H1 (cell line): Measurements from ENCODE around the gene TEX9. TPM values are rescaled to one million over a fixed set of nuclear protein-coding genes. Genes with fewer than 3 reads are reported as not detected.

Source experiments
- CTCF ChIA-PET: fragments of 300-600 bp; sonication (Branson Sonifier 250); formaldehyde crosslinking; loops from one replicate; lab custom pipeline; 2021; ENCODE audit not compliant: partially characterized antibody; lab: Charles Lee
- POLR2A ChIA-PET: fragments of 300-600 bp; sonication (Branson Sonifier 250); formaldehyde crosslinking; loops from one replicate; lab custom pipeline; 2021; ENCODE audit warnings: inconsistent platforms; ENCODE audit not compliant: partially characterized antibody; lab: Charles Lee
- DNase-seq, 2 experiments: peaks; one replicate each; pipeline versions ENCODE4 v3.0.0 to v3.0.0-alpha.2; 2010 to 2022; ENCODE audit warnings: low spot score in 2 of 2, low read depth in 1 of 2, mixed read lengths in 1 of 2
- FAIRE-seq: peaks from 2 replicates; lab custom pipeline; 2011; peaks lifted over from hg19 to GRCh38; lab: Jason Lieb, UNC
- H2AFZ ChIP-seq: 2 replicates; pipeline ENCODE4 v1.8.1; 2012; ENCODE audit warnings: low read length, inconsistent platforms
- H2AK5ac ChIP-seq: 2 replicates; pipeline ENCODE4 v1.6.1; 2013; ENCODE audit warnings: low read depth, low read length
- H2BK120ac ChIP-seq: replicated peaks from 2 replicates; pipeline ENCODE3; 2013; ENCODE audit warnings: low read depth, low read length, inconsistent platforms
- H2BK12ac ChIP-seq: 2 replicates; pipeline ENCODE4 v1.6.1; 2013; ENCODE audit warnings: low read depth, low read length
- H2BK15ac ChIP-seq: 2 replicates; pipeline ENCODE4 v1.6.1; 2013; ENCODE audit warnings: low read length
- H2BK20ac ChIP-seq: 2 replicates; pipeline ENCODE4 v1.6.1; 2013; ENCODE audit warnings: low read length
- H2BK5ac ChIP-seq: 2 replicates; pipeline ENCODE4 v1.6.1; 2013; ENCODE audit warnings: low read depth, low read length
- H3K14ac ChIP-seq: 2 replicates; pipeline ENCODE4 v1.6.1; 2013; ENCODE audit warnings: inconsistent platforms; ENCODE audit not compliant: insufficient read length
- H3K18ac ChIP-seq: 2 replicates; pipeline ENCODE4 v1.6.1; 2013; ENCODE audit warnings: low read length; ENCODE audit errors: extremely low read depth
- H3K23ac ChIP-seq: 2 replicates; pipeline ENCODE4 v1.6.1; 2013; ENCODE audit warnings: inconsistent platforms; ENCODE audit not compliant: insufficient read length
- H3K23me2 ChIP-seq: 2 replicates; pipeline ENCODE4 v1.6.1; 2013; ENCODE audit warnings: low read depth, low read length
- H3K27ac ChIP-seq: 2 replicates; pipeline ENCODE4 v1.6.1; 2011; ENCODE audit warnings: low read depth, low read length, inconsistent platforms
- H3K27me3 ChIP-seq, 4 experiments: replicated peaks in 1 of 4; 1 replicate in 1 of 4; 2 replicates in 3 of 4; pipeline versions ENCODE4 v1.6.1 to v1.8.1; 2011 to 2013; ENCODE audit warnings: low read length in 3 of 4, mild to moderate bottlenecking in 3 of 4, inconsistent platforms in 2 of 4, mixed read lengths in 2 of 4, moderate library complexity in 1 of 4; ENCODE audit not compliant: control insufficient read depth in 3 of 4, insufficient read depth in 3 of 4; ENCODE audit errors: extremely low read depth in 1 of 4
- H3K36me3 ChIP-seq, 4 experiments: 2 replicates each; pipeline versions ENCODE4 v1.6.1 to v1.8.1; 2011 to 2013; ENCODE audit warnings: mild to moderate bottlenecking in 4 of 4, low read length in 3 of 4, moderate library complexity in 2 of 4, control low read depth in 1 of 4, inconsistent platforms in 1 of 4; ENCODE audit not compliant: insufficient read depth in 4 of 4, control insufficient read depth in 2 of 4
- H3K4ac ChIP-seq: replicated peaks from 2 replicates; pipeline ENCODE3; 2013; ENCODE audit warnings: low read length, low read depth, mixed read lengths, inconsistent platforms; ENCODE audit not compliant: insufficient read length
- H3K4me1 ChIP-seq, 4 experiments: replicated peaks in 1 of 4; 1 replicate in 1 of 4; 2 replicates in 3 of 4; pipeline versions ENCODE4 v1.6.1 to v1.8.1; 2011 to 2013; ENCODE audit warnings: low read length in 3 of 4, inconsistent platforms in 2 of 4, mixed read lengths in 1 of 4; ENCODE audit not compliant: insufficient read depth in 4 of 4, control insufficient read depth in 3 of 4
- H3K4me2 ChIP-seq, 2 experiments: 2 replicates each; pipeline versions ENCODE4 v1.6.1 to v1.8.1; 2011 to 2013; ENCODE audit warnings: low read depth in 2 of 2, low read length in 2 of 2, control low read depth in 1 of 2, inconsistent platforms in 1 of 2, mild to moderate bottlenecking in 1 of 2; ENCODE audit not compliant: insufficient read depth in 1 of 2
- H3K4me3 ChIP-seq, 4 experiments: fragments of 200-600, 300-600 bp in 1 of 4; sonication (generic), shearing (Covaris generic), sonication (Bioruptor Twin) in 1 of 4; 2 replicates each; pipeline versions ENCODE4 v1.5.1 to v1.8.1; 2011 to 2016; ENCODE audit warnings: low read length in 4 of 4, low read depth in 3 of 4, control low read depth in 2 of 4, inconsistent platforms in 2 of 4, mild to moderate bottlenecking in 2 of 4, mixed read lengths in 1 of 4, moderate library complexity in 1 of 4; ENCODE audit not compliant: insufficient read depth in 2 of 4; ENCODE audit errors: extremely low read depth in 1 of 4
- H3K56ac ChIP-seq: replicated peaks from 2 replicates; pipeline ENCODE3; 2013; ENCODE audit warnings: low read depth, mild to moderate bottlenecking, mixed read lengths, low read length, inconsistent platforms; ENCODE audit not compliant: insufficient read length
- H3K79me1 ChIP-seq: 2 replicates; pipeline ENCODE4 v1.6.1; 2013; ENCODE audit warnings: low read depth, low read length, control low read depth
- H3K79me2 ChIP-seq, 2 experiments: 2 replicates each; pipeline versions ENCODE4 v1.6.1 to v1.8.1; 2012 to 2013; ENCODE audit warnings: low read length in 2 of 2, mild to moderate bottlenecking in 2 of 2, inconsistent platforms in 1 of 2; ENCODE audit not compliant: insufficient read depth in 2 of 2, control insufficient read depth in 1 of 2
- H3K9ac ChIP-seq, 4 experiments: replicated peaks in 1 of 4; 1 replicate in 1 of 4; 2 replicates in 3 of 4; pipeline versions ENCODE4 v1.6.1 to v1.8.1; 2011 to 2013; ENCODE audit warnings: low read depth in 3 of 4, low read length in 3 of 4, control low read depth in 2 of 4, mild to moderate bottlenecking in 2 of 4, moderate library complexity in 2 of 4, inconsistent platforms in 1 of 4; ENCODE audit errors: extremely low read depth in 1 of 4
- H3K9me3 ChIP-seq, 2 experiments: 2 replicates each; pipeline versions ENCODE4 v1.6.1 to v1.8.1; 2012 to 2013; ENCODE audit warnings: mild to moderate bottlenecking in 2 of 2, moderate library complexity in 2 of 2, control low read depth in 1 of 2, inconsistent platforms in 1 of 2, low read depth in 1 of 2, low read length in 1 of 2, mixed read lengths in 1 of 2; ENCODE audit not compliant: insufficient read depth in 2 of 2
- H4K20me1 ChIP-seq, 2 experiments: replicated peaks in 1 of 2; 2 replicates each; pipeline versions ENCODE3 to v1.8.1; 2011 to 2013; ENCODE audit warnings: inconsistent platforms in 2 of 2, low read length in 2 of 2, mild to moderate bottlenecking in 1 of 2; ENCODE audit not compliant: insufficient read depth in 2 of 2, control insufficient read depth in 1 of 2
- H4K5ac ChIP-seq: 2 replicates; pipeline ENCODE4 v1.6.1; 2013; ENCODE audit warnings: low read length, low read depth, mixed read lengths, inconsistent platforms; ENCODE audit not compliant: insufficient read length
- H4K8ac ChIP-seq: 2 replicates; pipeline ENCODE4 v1.8.0; 2013; ENCODE audit warnings: mild to moderate bottlenecking, moderate library complexity, low read length, inconsistent platforms; ENCODE audit not compliant: insufficient read depth; ENCODE audit errors: extremely low read depth
- H4K91ac ChIP-seq: replicated peaks from 2 replicates; pipeline ENCODE3; 2013; ENCODE audit warnings: low read length, mixed read lengths, inconsistent platforms; ENCODE audit not compliant: insufficient read length
- CEBPB ChIP-seq: IDR thresholded peaks from 2 replicates; pipeline ENCODE4 v1.6.1; 2012; ENCODE audit warnings: low read depth, low read length
- SP2 ChIP-seq: IDR thresholded peaks from 2 replicates; pipeline ENCODE4 v1.6.1; 2012; ENCODE audit warnings: mild to moderate bottlenecking, low read length, inconsistent platforms
- WGBS, 2 experiments: shearing (Covaris generic) in 1 of 2; methylation state at CpG; one replicate each; pipeline versions ENCODE4 v1.1.6 to v1.1.7; 2013 to 2015; ENCODE audit warnings: low lambda C conversion rate in 2 of 2, mixed read lengths in 2 of 2, inconsistent platforms in 1 of 2, low coverage in 1 of 2, missing lambda C conversion rate in 1 of 2; ENCODE audit not compliant: insufficient replicate concordance in 2 of 2, insufficient coverage in 1 of 2, insufficient read length in 1 of 2; ENCODE audit errors: extremely low coverage in 1 of 2, missing lambda C conversion rate in 1 of 2; 5-methylcytosine and 5-hydroxymethylcytosine counted together
- polyA plus RNA-seq, 7 experiments: library from polyadenylated mRNA; depleted of rRNA in 3 of 7; stranded (reverse) in 5 of 7; unstranded in 2 of 7; fragments of >200 nt in 5 of 7; fragments of 200-250 nt in 2 of 7; gene quantifications; 1 replicate in 5 of 7; 2 replicates in 1 of 7; 4 replicates in 1 of 7; pipeline versions ENCODE4 v1.2.1 to v1.2.3, GENCODE V29; 2011 to 2013; ENCODE audit warnings: missing spikeins in 2 of 7, mixed read lengths in 2 of 7
- total RNA-seq: library from RNA; stranded (reverse); fragmentation: NEBNext Ultra II Directional; extraction: Animal tissue kit (Norgen Biotek cat#: 25700); gene quantifications from 2 replicates; pipeline ENCODE4 v1.2.1, GENCODE V29; 2021

TEX9 gene
- total and polyA plus RNA-seq, 2 of the 8 experiments (the other 6 are each of a cell fraction or from before 2014, with no cell fraction given) = 3.4 to 12.3 TPM

GRCh38 chr15:56351353-56351752, 13.9 kb upstream of the TEX9 start:
- H2BK120ac ChIP-seq = no peak overlapping the region
- H4K5ac ChIP-seq = peak overlapping the region; percentile 19
- ChIA-PET POLR2A (interaction anchor here (1.3 kb wide), 1 partner anchor 13 kb away, joined by 5 read pairs; the partner anchor contains the start of gene TEX9), CTCF (no interaction called here)
- no peak overlapping the region for H3K4me2 ChIP-seq
- no peaks in the 10 kb centered on the region for H3K79me2 ChIP-seq
- no peak overlapping the region for H2AK5ac ChIP-seq
- no peak overlapping the region for H2AFZ ChIP-seq
- no peak overlapping the region for H2BK20ac ChIP-seq
- no peak for DNase-seq
- H3K4me1 ChIP-seq = peaks cover 0 to 4% (median 1%) of the 10 kb centered on the region in 4 experiments; a peak in 3 of 7 replicates
- no peaks in the 10 kb centered on the region for H3K23me2 ChIP-seq
- H3K9ac ChIP-seq = no peak overlapping the region
- no peaks in the 10 kb centered on the region for H4K20me1 ChIP-seq
- H4K8ac ChIP-seq = no peak overlapping the region
- peak; percentile 75 for FAIRE-seq
- H2BK15ac ChIP-seq = no peak overlapping the region
- H3K36me3 ChIP-seq = no peaks in the 10 kb centered on the region; a peak in 1 of 8 replicates
- H3K9me3 ChIP-seq = no peaks in the 10 kb centered on the region
- no peak overlapping the region for H3K4me3 ChIP-seq
- 9% methylated on average over 1 of the region's 1 CpG; no CpG with 5 or more reads in 1 of the 2 experiments for WGBS, 2 experiments
- no peak overlapping the region for H3K56ac ChIP-seq
- H2BK12ac ChIP-seq = no peak overlapping the region
- no peak overlapping the region for H3K18ac ChIP-seq
- H3K14ac ChIP-seq = no peak overlapping the region
- H3K27ac ChIP-seq = no peak overlapping the region
- H4K91ac ChIP-seq = no peak overlapping the region
- H3K27me3 ChIP-seq = no peaks in the 10 kb centered on the region
- no peak overlapping the region for H3K4ac ChIP-seq
- H2BK5ac ChIP-seq = no peak overlapping the region
- no peak overlapping the region for H3K23ac ChIP-seq
- H3K79me1 ChIP-seq = no peaks in the 10 kb centered on the region
- TF ChIP-seq CEBPB = peak; percentile 67
- TF ChIP-seq SP2 = no peak
